Measurements from ENCODE around the gene GPBP1L1. TPM values are rescaled to one million over a fixed set of nuclear protein-coding genes. Genes with fewer than 3 reads are reported as not detected.
"Not testable (repeated sequence)": the region's sequence is repeated elsewhere in the genome, so short reads cannot be mapped to it uniquely, and the experiment has no call there.

The GPBP1L1 gene
- polyA plus RNA-seq, 1 of the 3 experiments (the other 2 are of a cell fraction) = 28.5 TPM

DNA sequence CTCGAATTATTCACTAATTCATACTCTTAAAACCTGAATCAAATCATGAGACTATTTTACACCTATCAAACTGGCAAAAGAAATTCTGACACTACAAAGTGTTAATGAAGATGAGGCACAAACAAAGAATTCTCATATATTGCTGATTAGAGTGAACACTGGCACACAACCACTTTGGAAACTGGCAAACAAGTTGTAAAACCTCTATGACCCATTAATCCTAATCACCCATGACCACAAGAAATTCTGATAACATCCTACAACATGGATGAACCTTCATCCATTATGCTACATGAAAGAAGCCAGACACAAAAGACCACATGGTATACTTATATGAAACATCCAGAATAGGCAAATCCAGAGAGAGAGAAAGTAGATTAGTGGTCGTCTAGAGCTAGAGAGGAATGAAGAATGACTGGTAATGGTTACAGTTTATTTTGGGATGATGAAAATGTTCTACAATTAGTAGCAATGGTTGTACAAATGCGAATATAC is 8.5 kb downstream of the GPBP1L1 start:
- CTCF ChIA-PET = interaction anchor here (1.1 kb wide), 1 partner anchor 20 kb away, joined by 3 read pairs; no protein-coding TSS in a partner anchor
- Histone ChIP-seq H3K4me2 (no peak overlapping the region), H3K9me3 (no peaks in the 10 kb centered on the region), H3K36me3 (replicated peaks in 1 of 2; ENCODE audit: control insufficient read depth in 1 of 2, insufficient read depth in 2 of 2, low read length in 1 of 2) (peaks cover 0 to 10% of the 10 kb centered on the region in 2 experiments), H3K9ac (no peak overlapping the region), H3K27me3 (ENCODE audit: insufficient read depth) (no peaks in the 10 kb centered on the region), H4K20me1 (ENCODE audit: insufficient read depth) (peaks cover 99% of the 10 kb centered on the region), H3K4me1 (ENCODE audit: control insufficient read depth in 1 of 2, insufficient read depth in 2 of 2, low read depth in 1 of 2, low read length in 1 of 2) (peaks cover 4 to 33% of the 10 kb centered on the region in 2 experiments; a peak in 3 of 4 replicates), H3K9me2 (no peaks in the 10 kb centered on the region), H2AFZ (ENCODE audit: low read depth) (no peak overlapping the region), H3K27ac (ENCODE audit: low read depth in 2 of 2, low read length in 1 of 2) (no peak overlapping the region), H3K79me2 (ENCODE audit: insufficient read depth) (peaks cover 100% of the 10 kb centered on the region), H3K4me3 (ENCODE audit: low read depth in 2 of 2, low read length in 1 of 2) (no peak overlapping the region), H3F3A (replicated peaks; ENCODE audit: insufficient read depth) (peaks cover 8% of the 10 kb centered on the region)
- POLR2A ChIA-PET = interaction anchor here (0.6 to 1.2 kb wide), 2 partner anchors 11 to 509 kb away, joined by 3 to 4 read pairs; no protein-coding TSS in a partner anchor
- TF ChIP-seq, protein P1, sequence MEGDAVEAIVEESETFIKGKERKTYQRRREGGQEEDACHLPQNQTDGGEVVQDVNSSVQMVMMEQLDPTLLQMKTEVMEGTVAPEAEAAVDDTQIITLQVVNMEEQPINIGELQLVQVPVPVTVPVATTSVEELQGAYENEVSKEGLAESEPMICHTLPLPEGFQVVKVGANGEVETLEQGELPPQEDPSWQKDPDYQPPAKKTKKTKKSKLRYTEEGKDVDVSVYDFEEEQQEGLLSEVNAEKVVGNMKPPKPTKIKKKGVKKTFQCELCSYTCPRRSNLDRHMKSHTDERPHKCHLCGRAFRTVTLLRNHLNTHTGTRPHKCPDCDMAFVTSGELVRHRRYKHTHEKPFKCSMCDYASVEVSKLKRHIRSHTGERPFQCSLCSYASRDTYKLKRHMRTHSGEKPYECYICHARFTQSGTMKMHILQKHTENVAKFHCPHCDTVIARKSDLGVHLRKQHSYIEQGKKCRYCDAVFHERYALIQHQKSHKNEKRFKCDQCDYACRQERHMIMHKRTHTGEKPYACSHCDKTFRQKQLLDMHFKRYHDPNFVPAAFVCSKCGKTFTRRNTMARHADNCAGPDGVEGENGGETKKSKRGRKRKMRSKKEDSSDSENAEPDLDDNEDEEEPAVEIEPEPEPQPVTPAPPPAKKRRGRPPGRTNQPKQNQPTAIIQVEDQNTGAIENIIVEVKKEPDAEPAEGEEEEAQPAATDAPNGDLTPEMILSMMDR (IDR thresholded peaks at IDR 0.05) = no peak
- no peak for TF ChIP-seq CHD2 (IDR thresholded peaks at IDR 0.05; ENCODE audit: low read length, partially characterized antibody)
- TF ChIP-seq FOXJ3 (CRISPR knock-in tag; IDR thresholded peaks at IDR 0.05) = no peak
- TF ChIP-seq TAF1 (IDR thresholded peaks at IDR 0.05; ENCODE audit: borderline replicate concordance, low read depth, low read length) = no peak
- no peak for TF ChIP-seq SIN3A (IDR thresholded peaks at IDR 0.05; ENCODE audit: borderline replicate concordance, low read depth, low read length)
- no peak for TF ChIP-seq YY1 (IDR thresholded peaks at IDR 0.05; ENCODE audit: low read depth)
- no peak for TF ChIP-seq MXI1 (IDR thresholded peaks at IDR 0.05; ENCODE audit: low read depth, low read length)
- DNase-seq = no peak
- 75% methylated on average over 3 of the region's 3 CpGs for WGBS (ENCODE audit: low lambda C conversion rate)

DNA sequence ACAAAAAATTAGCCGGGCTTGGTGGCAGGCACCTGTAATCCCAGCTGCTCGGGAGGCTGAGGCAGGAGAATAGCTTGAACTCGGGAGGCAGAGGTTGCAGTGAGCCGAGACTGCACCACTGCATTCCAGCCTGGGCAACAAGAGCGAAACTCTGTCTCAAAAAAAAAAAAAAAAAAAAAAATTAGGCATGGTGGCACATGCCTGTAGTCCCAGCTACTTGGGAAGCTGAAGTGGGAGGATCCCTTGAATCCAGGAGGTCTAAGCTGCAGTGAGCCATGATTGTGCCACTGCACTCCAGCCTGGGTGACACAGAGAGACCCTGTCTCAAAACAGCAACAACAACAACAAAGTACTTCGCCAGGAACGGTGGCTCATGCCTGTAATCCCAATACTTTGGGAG is 9.8 kb downstream of the GPBP1L1 start:
- not testable (repeated sequence) for H3K4me3 ChIP-seq (ENCODE audit: low read depth in 2 of 2, low read length in 1 of 2)

DNA sequence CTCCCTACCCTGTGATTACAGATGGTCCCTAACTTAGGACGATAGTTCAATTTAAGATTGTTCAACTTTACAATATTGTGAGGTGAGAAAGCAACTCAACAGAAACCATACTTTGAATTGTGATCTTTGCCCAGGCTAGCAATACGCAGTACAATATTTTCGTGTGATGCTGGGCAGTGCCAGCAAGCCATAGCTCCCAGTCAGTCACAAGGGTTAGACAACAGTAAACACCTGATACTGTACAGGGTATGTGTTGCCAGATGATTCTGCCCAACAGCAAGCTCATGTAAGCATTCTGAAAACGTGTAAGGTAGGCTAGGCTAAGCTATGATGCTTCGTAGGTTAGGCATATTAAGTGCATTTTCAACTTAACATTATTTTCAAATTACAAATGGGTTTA is 11.9 kb downstream of the GPBP1L1 start:
- Histone ChIP-seq H2AFZ (ENCODE audit: low read depth) (no peak overlapping the region), H3K36me3 (replicated peaks in 1 of 2; ENCODE audit: control insufficient read depth in 1 of 2, insufficient read depth in 2 of 2, low read length in 1 of 2) (peaks cover 0 to 10% of the 10 kb centered on the region in 2 experiments), H3K27me3 (ENCODE audit: insufficient read depth) (no peaks in the 10 kb centered on the region), H3K9me3 (no peaks in the 10 kb centered on the region), H3K79me2 (ENCODE audit: insufficient read depth) (peaks cover 100% of the 10 kb centered on the region), H3K4me1 (ENCODE audit: control insufficient read depth in 1 of 2, insufficient read depth in 2 of 2, low read depth in 1 of 2, low read length in 1 of 2) (peaks cover 4 to 37% of the 10 kb centered on the region in 2 experiments; a peak in 3 of 4 replicates), H3K9ac (no peak overlapping the region), H3K9me2 (no peaks in the 10 kb centered on the region), H3K4me2 (no peak overlapping the region), H3F3A (replicated peaks; ENCODE audit: insufficient read depth) (peaks cover 13% of the 10 kb centered on the region), H3K4me3 (ENCODE audit: low read depth in 2 of 2, low read length in 1 of 2) (no peak overlapping the region), H4K20me1 (ENCODE audit: insufficient read depth) (peaks cover 94% of the 10 kb centered on the region), H3K27ac (ENCODE audit: low read depth in 2 of 2, low read length in 1 of 2) (no peak overlapping the region)
- POLR2A ChIA-PET = no interaction called here
- WGBS (ENCODE audit: low lambda C conversion rate) = 91% methylated on average over 5 of the region's 5 CpGs
- CTCF ChIA-PET = no interaction called here
- DNase-seq = no peak
- TF ChIP-seq TAF1 (IDR thresholded peaks at IDR 0.05; ENCODE audit: borderline replicate concordance, low read depth, low read length) = no peak
- no peak for TF ChIP-seq EZH2phosphoT487 (IDR thresholded peaks at IDR 0.05; ENCODE audit: borderline replicate concordance, low read depth)
- TF ChIP-seq, protein P2, sequence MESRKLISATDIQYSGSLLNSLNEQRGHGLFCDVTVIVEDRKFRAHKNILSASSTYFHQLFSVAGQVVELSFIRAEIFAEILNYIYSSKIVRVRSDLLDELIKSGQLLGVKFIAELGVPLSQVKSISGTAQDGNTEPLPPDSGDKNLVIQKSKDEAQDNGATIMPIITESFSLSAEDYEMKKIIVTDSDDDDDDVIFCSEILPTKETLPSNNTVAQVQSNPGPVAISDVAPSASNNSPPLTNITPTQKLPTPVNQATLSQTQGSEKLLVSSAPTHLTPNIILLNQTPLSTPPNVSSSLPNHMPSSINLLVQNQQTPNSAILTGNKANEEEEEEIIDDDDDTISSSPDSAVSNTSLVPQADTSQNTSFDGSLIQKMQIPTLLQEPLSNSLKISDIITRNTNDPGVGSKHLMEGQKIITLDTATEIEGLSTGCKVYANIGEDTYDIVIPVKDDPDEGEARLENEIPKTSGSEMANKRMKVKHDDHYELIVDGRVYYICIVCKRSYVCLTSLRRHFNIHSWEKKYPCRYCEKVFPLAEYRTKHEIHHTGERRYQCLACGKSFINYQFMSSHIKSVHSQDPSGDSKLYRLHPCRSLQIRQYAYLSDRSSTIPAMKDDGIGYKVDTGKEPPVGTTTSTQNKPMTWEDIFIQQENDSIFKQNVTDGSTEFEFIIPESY (IDR thresholded peaks at IDR 0.05; ENCODE audit: borderline replicate concordance, low read depth) = no peak
- no peak for TF ChIP-seq FOXM1 (IDR thresholded peaks at IDR 0.05; ENCODE audit: low read depth)
- no peak for TF ChIP-seq FOSL2 (IDR thresholded peaks at IDR 0.05; ENCODE audit: borderline replicate concordance, low read depth)
- TF ChIP-seq, protein P1 (IDR thresholded peaks at IDR 0.05) = no peak
- no peak for TF ChIP-seq MXI1 (IDR thresholded peaks at IDR 0.05; ENCODE audit: low read depth, low read length)

More for the DNA sequence above, 9.8 kb downstream of the GPBP1L1 start:
- H4K20me1 ChIP-seq (ENCODE audit: insufficient read depth) = peaks cover 96% of the 10 kb centered on the region
- POLR2A ChIA-PET = interaction anchor here (0.7 kb wide), 1 partner anchor 24 kb away, joined by 3 read pairs; no protein-coding TSS in a partner anchor
- H3K27me3 ChIP-seq (ENCODE audit: insufficient read depth); H3K9me2 ChIP-seq; H3K36me3 ChIP-seq (replicated peaks in 1 of 2; ENCODE audit: control insufficient read depth in 1 of 2, insufficient read depth in 2 of 2, low read length in 1 of 2); H3K4me2 ChIP-seq; H3K27ac ChIP-seq (ENCODE audit: low read depth in 2 of 2, low read length in 1 of 2); DNase-seq; H3F3A ChIP-seq (replicated peaks; ENCODE audit: insufficient read depth); H3K9ac ChIP-seq; CTCF ChIA-PET; H3K9me3 ChIP-seq; H2AFZ ChIP-seq (ENCODE audit: low read depth): not testable (repeated sequence)
- H3K79me2 ChIP-seq (ENCODE audit: insufficient read depth) = peaks cover 100% of the 10 kb centered on the region
- peaks cover 4 to 27% of the 10 kb centered on the region in 2 experiments; a peak in 3 of 4 replicates for H3K4me1 ChIP-seq (ENCODE audit: control insufficient read depth in 1 of 2, insufficient read depth in 2 of 2, low read depth in 1 of 2, low read length in 1 of 2)
- 96% methylated on average over 7 of the region's 7 CpGs for WGBS (ENCODE audit: low lambda C conversion rate)
